C4-2B (cell line): ENCODE data around the gene NCKAP5.

ENCODE experiments used
- H3K27ac ChIP-seq: fragments of 450-650 bp; 2 replicates; pipeline ENCODE4 v1.5.1; 2017
- CTCF ChIP-seq: fragments of 450-650 bp; conservative IDR thresholded peaks from 2 replicates; pipeline ENCODE4 v1.5.1; 2017; ENCODE audit warnings: mild to moderate bottlenecking
- ZFX ChIP-seq: fragments of 450-650 bp; IDR thresholded peaks from 2 replicates; pipeline ENCODE4 v1.6.1; 2017

Gene NCKAP5

GRCh38 chr2:132766573-132766972 is 801.7 kb downstream of the NCKAP5 start:
- TF ChIP-seq CTCF, result no peak
- no peak for TF ChIP-seq ZFX
- no peak overlapping the region for H3K27ac ChIP-seq

DNA sequence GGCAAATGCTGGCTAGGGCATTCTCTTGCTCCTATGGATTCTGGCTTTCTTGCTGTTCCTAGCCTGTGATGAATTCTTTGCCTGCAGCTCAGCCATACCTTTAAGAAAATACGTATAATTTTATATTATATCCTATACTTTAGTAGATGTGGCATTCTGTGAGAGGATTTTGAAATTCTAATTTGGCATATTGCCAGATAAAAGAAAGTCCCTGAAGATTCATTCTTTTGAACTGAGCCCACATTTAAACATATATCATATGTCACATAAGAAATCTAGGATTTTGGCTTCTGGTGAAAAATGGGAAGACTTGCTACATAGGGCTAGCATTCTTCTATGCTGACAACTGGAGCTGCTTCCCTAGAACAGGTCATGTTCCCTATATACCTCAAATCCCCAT is 806.8 kb downstream of the NCKAP5 start:
- no peak for TF ChIP-seq ZFX
- no peak for TF ChIP-seq CTCF
- H3K27ac ChIP-seq, result no peak overlapping the region

DNA sequence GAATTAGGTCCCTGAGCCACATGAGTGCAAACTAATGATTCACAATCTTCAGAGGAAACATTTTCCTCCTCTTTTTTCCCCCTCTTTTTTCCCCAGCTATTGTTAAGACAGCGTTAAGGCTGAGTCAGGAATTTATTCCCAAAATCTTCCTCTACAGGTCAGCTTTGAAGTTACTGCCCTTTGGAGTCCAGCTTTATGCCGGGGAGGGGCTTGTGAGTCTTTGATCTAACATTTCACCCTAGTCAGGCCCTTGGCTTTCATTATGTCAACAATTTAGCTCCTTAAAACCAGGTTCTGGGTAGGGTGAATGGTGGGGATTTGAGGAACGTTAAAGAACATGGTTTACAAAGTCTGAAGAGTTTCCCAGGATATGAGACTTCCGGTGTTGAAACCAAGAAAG is 807.3 kb downstream of the NCKAP5 start:
- TF ChIP-seq ZFX (no peak), CTCF (no peak)
- no peak overlapping the region for H3K27ac ChIP-seq

DNA sequence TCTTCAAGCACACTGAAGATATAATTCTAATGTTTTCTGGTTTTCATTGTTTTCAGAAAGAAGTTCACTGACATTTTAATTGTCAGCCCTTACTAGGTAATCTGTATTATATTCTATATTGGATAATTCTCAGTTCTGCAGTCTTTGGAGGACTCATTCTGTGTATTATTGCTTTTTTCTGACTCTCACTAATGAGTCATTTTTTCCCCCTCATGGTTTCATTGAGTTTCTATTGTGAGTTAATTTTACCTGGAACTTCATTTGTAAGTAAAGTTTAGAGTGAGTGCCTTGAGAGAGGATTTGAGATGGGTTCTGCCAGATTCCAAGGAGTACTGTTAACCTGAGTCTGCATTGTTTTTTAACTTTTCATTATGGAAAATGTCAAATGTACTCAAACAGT is 807.9 kb downstream of the NCKAP5 start:
- H3K27ac ChIP-seq, result no peak overlapping the region
- no peak for TF ChIP-seq CTCF
- TF ChIP-seq ZFX, result no peak

DNA sequence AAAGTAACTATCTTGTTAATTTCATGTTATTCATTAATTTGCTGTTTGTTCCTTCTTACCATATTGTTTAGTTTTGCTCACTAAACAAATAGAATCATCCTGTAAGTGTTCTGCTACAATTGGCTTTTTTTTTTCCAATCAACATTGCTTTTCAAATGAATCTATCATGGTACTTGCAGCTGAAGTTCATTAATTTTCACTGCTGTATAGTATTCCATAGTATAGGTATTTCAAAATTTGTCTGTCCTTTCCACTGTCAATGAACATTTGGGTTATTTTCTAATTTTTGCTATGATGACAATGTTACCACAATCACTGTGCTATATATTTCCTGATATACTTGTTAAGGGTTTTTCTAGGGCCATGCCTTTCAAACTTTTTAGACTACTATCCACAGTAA is 809.3 kb downstream of the NCKAP5 start:
- TF ChIP-seq ZFX (no peak), CTCF (no peak)

DNA sequence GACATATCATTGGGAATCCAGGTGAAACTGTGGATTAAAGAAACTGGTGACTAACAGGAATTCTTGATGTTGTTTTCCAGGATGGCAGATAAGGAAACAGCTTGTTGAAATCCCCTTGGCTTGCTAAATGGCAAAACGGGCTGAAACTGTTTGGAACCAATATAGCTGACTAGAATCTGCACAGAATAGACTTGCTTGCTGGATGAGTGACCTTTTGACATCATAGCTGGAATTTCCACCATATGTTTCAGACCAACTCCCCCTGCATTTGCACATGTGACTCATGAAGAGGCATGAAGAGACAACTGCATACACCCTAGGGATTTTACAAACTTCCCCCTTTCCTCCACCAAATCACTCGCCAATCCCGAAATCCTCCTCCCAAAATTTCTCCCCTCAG is 810.6 kb downstream of the NCKAP5 start:
- no peak overlapping the region for H3K27ac ChIP-seq
- TF ChIP-seq ZFX (no peak), CTCF (no peak)

More for the DNA sequence above, 809.3 kb downstream of the NCKAP5 start:
- H3K27ac ChIP-seq, result no peak overlapping the region

- H3K27ac ChIP-seq, result no peak overlapping the region
- no peak for TF ChIP-seq ZFX
- TF ChIP-seq CTCF, result no peak
These were observed 811.2 kb downstream of the NCKAP5 start for GRCh38 chr2:132757002-132757589.
